SIG-M5 (cell line): ENCODE measurements around the gene BAG2.

Experiments
- DNase-seq: peaks from one replicate; lab custom pipeline; 2025; lab: John Stamatoyannopoulos, UW

Gene BAG2

GRCh38 chr6:57174511-57174907 lies 2.4 kb downstream of the BAG2 start:
- no peak for DNase-seq

GRCh38 chr6:57177545-57178265 lies 5.6 kb downstream of the BAG2 start:
- DNase-seq, result no peak

GRCh38 chr6:57180596-57180995 lies 8.5 kb downstream of the BAG2 start:
- DNase-seq, result no peak

- no peak for DNase-seq
Measured at GRCh38 chr6:57182017-57182432, 9.9 kb downstream of the BAG2 start.

- DNase-seq, result no peak
Measured at GRCh38 chr6:57183336-57183735, 11.2 kb downstream of the BAG2 start.

- no peak for DNase-seq
Measured at GRCh38 chr6:57190140-57190539, 18.0 kb downstream of the BAG2 start.

- DNase-seq, result no peak
Measured at GRCh38 chr6:57193177-57193576, 21.1 kb downstream of the BAG2 start.

GRCh38 chr6:57195457-57195856 lies 23.3 kb downstream of the BAG2 start:
- DNase-seq, result no peak

- no peak for DNase-seq
Measured at GRCh38 chr6:57198926-57199636, 27.0 kb downstream of the BAG2 start.

GRCh38 chr6:57201718-57202117 lies 29.6 kb downstream of the BAG2 start:
- DNase-seq, result no peak

- DNase-seq, result no peak
Measured at GRCh38 chr6:57205550-57206328, 33.6 kb downstream of the BAG2 start.

- DNase-seq, result no peak
Measured at GRCh38 chr6:57207141-57207540, 35.0 kb downstream of the BAG2 start.

- no peak for DNase-seq
Measured at GRCh38 chr6:57207872-57208271, 35.7 kb downstream of the BAG2 start.

- no peak for DNase-seq
Measured at GRCh38 chr6:57209030-57209429, 36.9 kb downstream of the BAG2 start.

- no peak for DNase-seq
Measured at GRCh38 chr6:57210060-57210459, 37.9 kb downstream of the BAG2 start.

GRCh38 chr6:57215260-57215659 lies 43.1 kb downstream of the BAG2 start:
- DNase-seq, result no peak

- no peak for DNase-seq
Measured at GRCh38 chr6:57216235-57217101, 44.3 kb downstream of the BAG2 start.

- DNase-seq, result no peak
Measured at GRCh38 chr6:57217270-57217669, 45.1 kb downstream of the BAG2 start.

GRCh38 chr6:57220083-57220703 lies 48.1 kb downstream of the BAG2 start:
- no peak for DNase-seq

GRCh38 chr6:57221191-57221935 lies 49.2 kb downstream of the BAG2 start:
- no peak for DNase-seq
